Left ventricle myocardium inferior (tissue), 1 donor: ENCODE results near the gene CYTH4. TPM values are rescaled to one million over a fixed set of nuclear protein-coding genes. Genes with fewer than 3 reads are reported as not detected.

Experiments used
- DNase-seq: peaks from one replicate; pipeline ENCODE4 v3.0.0-alpha.2; 2020
- H3K27ac ChIP-seq: fragments of 200-600 bp; replicated peaks from 2 replicates; pipeline ENCODE4 v1.8.0; 2021
- H3K27me3 ChIP-seq: fragments of 200-600 bp; 2 replicates; pipeline ENCODE4 v1.8.0; 2021; ENCODE audit warnings: low read depth
- H3K36me3 ChIP-seq: fragments of 200-600 bp; 2 replicates; pipeline ENCODE4 v1.8.0; 2021
- H3K4me1 ChIP-seq: fragments of 200-600 bp; 2 replicates; pipeline ENCODE4 v1.8.0; 2021
- H3K4me3 ChIP-seq: fragments of 200-600 bp; 2 replicates; pipeline ENCODE4 v1.8.0; 2021; ENCODE audit warnings: mild to moderate bottlenecking, moderate library complexity
- H3K9me3 ChIP-seq: fragments of 200-600 bp; replicated peaks from 2 replicates; pipeline ENCODE4 v1.8.0; 2021
- CTCF ChIP-seq: fragments of 200-600 bp; IDR thresholded peaks from 2 replicates; pipeline ENCODE4 v1.8.0; 2021; ENCODE audit warnings: antibody characterized with exemption, mild to moderate bottlenecking, borderline replicate concordance
- intact Hi-C: fragments of 100-400 bp; cut with micrococcal nuclease; formaldehyde crosslinking; loops from one replicate; pipeline ENCODE4 v1.11.0; 2022
- total RNA-seq: library from RNA; stranded (reverse); fragmentation: NEBNext Ultra II Directional; extraction: Animal tissue kit (Norgen Biotek cat#: 25700); gene quantifications from one replicate; pipeline ENCODE4 v1.2.1, GENCODE V29; 2021
- donor health status: DM: no; HTN: yes; CAD: no; lungs with severe emphysema.

Gene CYTH4
- total RNA-seq, 1 donor from 2014 or later: 4.8 TPM

GRCh38 chr22:37254209-37254866, 28.0 kb upstream of the CYTH4 start:
- intact Hi-C loops: no loop called here
- peaks cover 97% of the 10 kb centered on the region for H3K27me3 ChIP-seq
- H3K36me3 ChIP-seq: no peaks in the 10 kb centered on the region
- no peak for DNase-seq
- H3K4me1 ChIP-seq: peaks cover 1% of the 10 kb centered on the region
- no peak overlapping the region for H3K4me3 ChIP-seq
- TF ChIP-seq CTCF: no peak
- no peak overlapping the region for H3K27ac ChIP-seq
- no peaks in the 10 kb centered on the region for H3K9me3 ChIP-seq

- TF ChIP-seq CTCF: no peak
- Histone ChIP-seq H3K27ac (no peak overlapping the region), H3K36me3 (no peaks in the 10 kb centered on the region), H3K4me1 (peaks cover 6% of the 10 kb centered on the region), H3K27me3 (peaks cover 99% of the 10 kb centered on the region), H3K9me3 (no peaks in the 10 kb centered on the region), H3K4me3 (no peak overlapping the region)
- intact Hi-C loops: no loop called here
- no peak for DNase-seq
Measured at GRCh38 chr22:37254867-37255233, 27.5 kb upstream of the CYTH4 start.

- H3K27ac ChIP-seq: no peak overlapping the region
- no peak overlapping the region for H3K4me3 ChIP-seq
- no peak for DNase-seq
- H3K9me3 ChIP-seq: no peaks in the 10 kb centered on the region
- no peak for TF ChIP-seq CTCF
- peaks cover 7% of the 10 kb centered on the region for H3K4me1 ChIP-seq
- H3K27me3 ChIP-seq: peaks cover 99% of the 10 kb centered on the region
- no peaks in the 10 kb centered on the region for H3K36me3 ChIP-seq
- intact Hi-C loops: no loop called here
Measured at GRCh38 chr22:37255558-37256006, 26.7 kb upstream of the CYTH4 start.

- H3K9me3 ChIP-seq: no peaks in the 10 kb centered on the region
Measured at GRCh38 chr22:37256075-37256726, 26.1 kb upstream of the CYTH4 start.

More at GRCh38 chr22:37256075-37256726, 26.1 kb upstream of the CYTH4 start:
- Histone ChIP-seq H3K4me3 (no peak overlapping the region), H3K27me3 (peaks cover 99% of the 10 kb centered on the region), H3K36me3 (no peaks in the 10 kb centered on the region), H3K4me1 (peaks cover 9% of the 10 kb centered on the region), H3K27ac (no peak overlapping the region)
- intact Hi-C loops: no loop called here
- DNase-seq: no peak
- no peak for TF ChIP-seq CTCF
